ENCODE measurements around the gene DACH1.

Gene DACH1

DNA sequence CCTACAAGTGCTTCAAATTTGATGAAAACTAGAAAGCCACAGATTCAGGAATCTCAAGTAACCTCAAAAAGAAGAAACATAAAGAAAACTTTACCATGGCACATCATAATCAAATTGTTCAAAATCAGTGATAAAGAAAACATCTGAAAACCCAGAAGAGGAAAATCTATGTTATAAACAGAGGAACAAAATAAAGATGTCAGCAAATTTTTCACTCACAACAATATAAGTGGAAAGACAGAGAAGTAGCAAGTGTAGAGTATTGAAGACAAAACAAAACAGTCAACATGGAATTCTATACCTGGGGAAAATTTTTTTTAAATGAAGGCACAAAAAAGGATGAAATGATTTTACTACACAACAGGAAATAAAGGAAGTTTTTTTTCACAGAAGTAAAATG is 470.9 kb downstream of the DACH1 start:
- no peak for DNase-seq (ENCODE audit: low read depth, low spot score)

DNA sequence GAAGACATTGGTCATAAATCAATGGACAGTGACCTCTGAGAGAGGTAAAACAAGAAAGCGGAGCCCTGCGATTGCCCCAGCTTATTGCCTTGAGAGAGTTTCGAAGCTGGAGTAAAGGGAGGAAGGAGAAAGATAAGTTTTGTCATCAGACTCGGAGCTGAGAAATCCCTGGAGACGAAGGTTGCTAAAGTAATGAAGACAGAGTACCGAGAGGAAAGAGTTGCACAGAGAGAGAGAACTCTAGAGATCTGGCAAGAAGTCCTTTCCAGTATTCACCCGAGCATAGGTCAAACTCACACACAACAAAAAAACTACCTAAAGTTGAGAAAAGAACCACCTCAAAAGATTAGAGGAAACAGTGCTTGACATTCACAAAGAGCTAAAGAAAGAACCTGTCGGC is 472.0 kb downstream of the DACH1 start:
- no peak for DNase-seq (ENCODE audit: low read depth, low spot score)

DNA sequence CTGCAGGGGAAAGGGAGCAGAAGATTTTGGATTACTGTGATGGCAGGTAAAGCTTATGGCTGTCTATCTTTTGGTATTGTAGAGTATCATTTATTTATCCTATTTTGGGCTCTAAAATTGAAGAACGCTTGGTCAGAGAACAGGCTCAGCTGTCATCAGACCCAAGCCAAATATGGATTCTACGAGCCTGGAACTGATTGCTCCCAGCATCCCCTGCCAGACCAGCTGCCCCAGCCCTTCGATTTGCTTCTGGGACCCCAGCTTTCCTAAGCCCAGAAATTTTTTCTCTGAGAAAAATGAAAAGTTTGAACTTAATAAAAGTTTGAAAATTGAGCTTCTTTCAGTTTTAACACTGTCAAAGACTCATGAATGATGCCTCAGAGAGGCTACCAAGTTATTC is 472.8 kb downstream of the DACH1 start:
- no peak for DNase-seq (ENCODE audit: low read depth, low spot score)

Data from ELF-1 (cell line).